Measurements from ENCODE around the gene ELN.
"Not testable (repeated sequence)": the region's sequence is repeated elsewhere in the genome, so short reads cannot be mapped to it uniquely, and the experiment has no call there.

ELN gene

DNA sequence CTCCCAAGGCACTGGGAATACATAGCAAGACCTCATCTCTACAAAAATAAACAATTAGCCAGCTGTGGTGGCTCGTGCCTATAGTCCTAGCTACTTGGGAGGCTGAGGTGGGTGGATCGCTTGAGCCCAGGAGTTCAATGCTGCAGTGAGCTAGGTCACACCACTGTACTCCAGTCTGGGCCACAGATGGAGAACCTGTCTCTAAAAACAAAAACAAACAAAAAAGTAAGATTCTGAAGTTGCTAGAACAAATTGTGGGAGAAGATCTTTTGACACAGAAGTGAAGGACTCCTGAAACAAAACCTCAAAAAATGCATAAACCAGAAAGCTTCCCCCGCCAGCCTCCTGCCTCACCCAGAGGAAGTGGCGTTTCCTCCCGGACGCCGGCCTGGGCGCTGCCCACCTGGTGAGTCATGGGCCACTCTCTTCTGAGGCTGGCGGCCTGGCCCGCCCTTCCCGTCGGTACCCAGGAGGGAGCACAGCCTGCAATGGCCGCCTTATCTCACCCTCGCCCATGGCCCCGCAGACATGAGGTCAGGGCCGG lies 25.4 kb upstream of the ELN start:
- peak in 1 of 2 donors; percentile 52 for DNase-seq

DNA sequence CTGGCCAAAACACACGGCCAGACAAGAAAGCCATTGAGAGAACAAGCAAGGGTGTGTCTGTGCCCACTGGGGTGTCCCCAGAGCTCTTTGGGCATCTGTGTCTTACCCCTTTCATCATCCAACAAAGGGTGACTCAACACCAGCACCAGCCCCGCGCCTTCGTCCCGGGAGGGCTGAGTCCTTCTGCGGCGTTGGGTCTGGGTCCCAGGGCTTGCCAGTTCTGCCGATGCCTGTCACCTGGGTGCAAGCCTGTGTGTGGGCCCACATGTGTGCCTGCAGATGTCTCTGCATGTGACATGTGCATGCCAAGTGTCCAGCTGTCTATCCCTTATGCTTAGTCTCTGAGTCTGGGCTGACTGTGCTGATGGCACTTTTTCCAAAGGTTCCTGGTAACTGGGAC lies 24.4 kb upstream of the ELN start:
- DNase-seq: no peak

DNA sequence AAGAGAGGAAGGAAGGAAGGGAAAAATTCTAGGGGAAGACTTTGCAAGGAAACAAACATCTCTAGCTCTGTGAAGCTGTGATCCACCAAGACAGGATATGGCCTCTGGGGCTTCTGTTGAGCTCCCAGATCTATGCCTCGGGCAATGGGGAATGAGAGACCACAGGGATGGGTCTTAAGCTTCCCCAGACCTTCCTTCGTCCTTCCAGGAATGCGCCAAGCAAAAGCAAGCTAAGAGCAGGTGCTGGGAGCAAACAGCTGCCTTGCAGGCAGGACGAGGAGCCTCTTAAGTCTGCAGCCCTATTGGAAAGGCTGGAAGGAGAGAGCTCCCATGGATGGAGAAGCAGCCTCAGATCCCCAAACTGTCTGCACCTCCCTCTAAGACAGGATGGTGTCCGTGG lies 21.9 kb upstream of the ELN start:
- no peak for DNase-seq

DNA sequence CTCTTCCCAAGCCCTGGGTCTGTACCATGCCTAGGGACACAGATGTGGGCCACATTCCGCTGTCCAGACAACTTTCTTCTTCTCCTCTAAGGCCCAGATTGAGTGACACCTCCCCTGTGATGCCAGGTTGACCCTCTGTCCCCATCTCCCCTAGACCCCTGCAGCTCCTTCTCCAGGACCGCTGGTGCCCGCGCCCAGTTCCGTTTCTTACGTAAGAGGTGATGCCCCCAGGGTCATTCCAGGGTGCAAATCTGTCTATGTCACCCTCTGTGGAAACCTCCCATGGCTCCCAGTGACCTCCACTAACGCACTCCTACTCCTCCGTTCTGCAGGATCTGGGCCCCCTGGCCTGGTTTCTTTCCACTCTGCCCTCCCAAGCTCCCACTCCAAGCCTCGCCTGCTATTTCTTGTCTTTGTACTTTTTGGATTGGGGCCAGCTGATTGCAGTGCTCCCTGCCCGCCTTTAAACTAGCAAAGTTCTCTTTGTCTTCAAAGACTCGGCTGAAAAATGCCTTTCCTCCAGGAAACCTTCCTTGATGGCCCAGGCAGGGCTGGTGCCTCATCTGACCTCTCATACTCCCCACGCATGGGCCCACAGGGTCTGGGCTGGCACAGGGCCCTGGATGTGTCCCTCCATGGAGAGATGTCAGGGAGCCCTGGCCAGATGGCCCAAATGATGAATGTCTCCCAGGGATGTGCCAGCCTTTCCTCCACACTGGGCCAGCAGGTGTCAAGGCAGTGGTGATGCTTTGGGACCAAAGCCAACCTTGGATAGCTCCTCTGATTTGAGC lies 21.3 kb upstream of the ELN start:
- no peak for DNase-seq

DNA sequence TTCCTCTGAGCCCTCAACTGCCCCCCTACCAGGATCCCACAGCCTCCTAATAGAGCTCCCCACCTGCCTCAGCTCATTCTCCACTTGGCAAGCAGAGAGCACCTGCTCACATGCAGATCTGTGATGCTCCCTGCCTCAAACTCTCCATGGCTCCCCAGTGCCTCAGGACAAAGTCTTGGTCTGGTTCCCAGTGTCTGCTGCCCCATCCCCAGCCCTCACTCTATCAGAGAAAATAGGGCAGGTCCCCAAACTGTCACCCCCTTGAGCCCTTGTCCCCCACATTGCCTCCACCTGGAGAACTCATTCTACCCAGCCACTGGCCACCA lies 20.8 kb upstream of the ELN start:
- DNase-seq: no peak

DNA sequence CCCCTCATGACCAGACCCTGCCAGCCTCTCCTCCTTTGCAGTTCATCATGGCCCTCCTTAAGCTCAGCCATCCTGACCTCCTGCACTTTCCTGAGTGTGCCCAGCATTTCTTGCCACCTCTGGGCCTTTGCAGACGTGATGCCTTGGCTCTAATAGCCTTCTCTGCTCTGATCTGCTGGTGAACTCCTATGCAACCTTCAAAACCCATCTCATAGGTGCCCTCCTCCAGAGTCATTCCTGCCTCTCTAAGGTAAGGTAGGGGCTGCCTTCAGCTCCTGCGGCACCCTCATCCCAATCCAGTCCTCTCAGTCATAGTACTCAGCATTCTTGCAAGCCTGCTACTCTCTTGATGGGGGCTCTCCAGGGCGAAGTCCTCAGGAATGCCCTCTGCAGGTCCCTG lies 19.3 kb upstream of the ELN start:
- DNase-seq: no peak

DNA sequence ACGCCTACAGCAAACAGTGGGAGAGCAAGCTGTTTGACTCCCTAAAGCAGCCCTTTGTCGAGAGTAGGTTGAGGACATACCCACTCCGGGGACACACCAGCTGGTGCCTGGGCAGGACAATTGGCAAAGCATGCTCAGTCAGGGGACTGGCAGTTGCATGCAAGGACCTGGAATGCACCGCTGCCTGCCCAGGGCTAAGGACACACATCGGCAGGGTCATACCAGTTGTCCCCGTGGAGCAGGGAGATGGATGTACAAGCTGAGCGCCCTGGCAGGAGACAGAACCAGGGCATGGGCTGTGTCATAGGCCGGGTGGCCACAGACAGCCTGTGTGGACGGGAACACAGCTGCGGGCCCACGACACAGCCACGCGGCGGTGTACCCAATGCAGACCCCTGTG lies 18.3 kb upstream of the ELN start:
- no peak for DNase-seq

DNA sequence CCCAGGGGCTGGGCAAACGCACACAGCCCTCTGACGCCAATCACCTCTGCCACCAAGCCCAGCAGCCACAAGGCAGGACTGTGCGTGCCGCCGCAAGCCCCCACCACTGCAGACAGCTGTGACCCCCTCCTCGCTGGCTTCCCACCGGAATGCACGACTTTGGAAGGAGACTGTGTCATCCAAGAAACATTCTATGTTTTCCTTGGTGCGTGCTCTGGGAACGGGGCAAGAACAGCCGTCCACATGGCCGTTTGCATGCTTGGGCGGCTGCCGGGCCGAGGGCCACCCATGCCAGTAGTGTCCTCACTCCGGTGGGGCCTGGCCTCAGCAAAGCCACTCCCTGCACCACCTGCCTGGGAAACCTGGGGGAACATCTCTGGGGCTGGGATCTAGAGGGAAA lies 17.6 kb upstream of the ELN start:
- DNase-seq: no peak

DNA sequence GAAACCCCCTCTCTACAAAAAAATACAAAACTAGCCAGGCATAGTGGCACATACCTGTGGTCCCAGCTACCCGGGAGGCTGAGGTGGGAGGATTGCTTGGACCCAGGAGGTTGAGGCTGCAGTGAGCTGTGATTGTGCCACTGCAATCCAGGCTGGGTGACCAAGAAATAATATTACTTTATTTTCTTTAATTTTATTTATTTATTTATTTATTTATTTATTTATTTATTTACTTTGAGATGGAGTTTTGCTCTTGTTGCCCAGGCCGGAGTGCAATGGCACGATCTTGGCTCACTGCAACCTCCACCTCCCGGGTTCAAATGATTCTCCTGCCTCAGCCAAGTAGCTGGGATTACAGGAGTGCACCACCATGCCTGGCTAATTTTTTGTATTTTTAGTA lies 16.6 kb upstream of the ELN start:
- not testable (repeated sequence) for DNase-seq

DNA sequence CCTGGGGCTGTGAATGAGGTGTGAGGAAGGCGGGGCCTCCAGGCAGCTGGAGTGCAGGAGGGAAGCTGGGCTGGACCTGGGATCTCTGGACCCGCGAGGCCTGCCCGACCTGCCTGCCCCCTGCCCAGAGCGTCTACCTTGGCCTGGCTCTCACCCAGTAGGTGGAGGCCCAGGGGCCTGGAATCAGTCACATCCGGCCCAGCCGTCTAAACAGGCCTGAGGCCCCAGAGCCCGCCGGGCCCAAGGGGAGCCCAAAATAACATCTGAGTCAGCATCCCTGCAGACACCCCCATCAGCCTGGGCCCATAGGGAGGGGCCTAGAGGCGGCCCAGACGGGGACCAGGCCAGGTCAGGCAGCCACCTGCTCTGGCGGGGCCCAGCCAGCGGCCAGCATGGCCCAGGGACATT lies 15.1 kb upstream of the ELN start:
- no peak for DNase-seq

DNA sequence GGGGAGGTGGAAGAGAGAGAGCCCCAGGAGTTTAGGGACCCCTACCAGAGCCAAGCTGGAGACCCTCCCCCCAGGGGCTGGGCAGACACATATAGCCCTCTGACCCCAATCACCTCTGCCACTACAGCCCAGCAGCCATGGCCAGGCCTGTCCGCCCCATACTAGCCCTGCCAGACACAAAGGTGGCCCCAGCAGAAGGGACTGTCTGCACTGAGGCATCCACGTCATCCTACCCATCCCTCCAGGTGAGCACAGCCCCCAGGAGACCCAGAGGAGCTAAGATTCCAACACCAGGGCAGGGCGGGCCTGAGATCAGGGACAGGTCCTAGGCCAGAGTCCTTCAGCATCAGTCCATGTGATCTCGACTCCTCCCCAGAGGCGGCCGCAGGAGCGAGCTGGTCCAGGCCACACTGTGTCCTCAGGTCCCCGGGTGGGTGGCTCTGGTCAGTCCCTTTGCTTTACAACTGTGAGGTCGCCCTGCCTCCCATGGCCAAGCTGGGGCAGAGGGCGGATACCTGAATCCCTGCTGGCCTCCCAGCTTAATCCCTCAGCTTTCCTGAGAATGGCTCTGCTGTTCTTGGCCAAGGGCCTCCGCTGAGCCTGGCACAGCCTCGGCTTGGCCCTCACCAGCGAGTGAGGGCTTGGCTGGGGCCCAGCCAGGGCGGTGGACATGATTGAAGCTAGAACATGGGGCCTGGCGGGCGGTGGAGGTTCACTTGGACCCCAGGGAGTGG lies 14.3 kb upstream of the ELN start:
- DNase-seq: no peak

DNA sequence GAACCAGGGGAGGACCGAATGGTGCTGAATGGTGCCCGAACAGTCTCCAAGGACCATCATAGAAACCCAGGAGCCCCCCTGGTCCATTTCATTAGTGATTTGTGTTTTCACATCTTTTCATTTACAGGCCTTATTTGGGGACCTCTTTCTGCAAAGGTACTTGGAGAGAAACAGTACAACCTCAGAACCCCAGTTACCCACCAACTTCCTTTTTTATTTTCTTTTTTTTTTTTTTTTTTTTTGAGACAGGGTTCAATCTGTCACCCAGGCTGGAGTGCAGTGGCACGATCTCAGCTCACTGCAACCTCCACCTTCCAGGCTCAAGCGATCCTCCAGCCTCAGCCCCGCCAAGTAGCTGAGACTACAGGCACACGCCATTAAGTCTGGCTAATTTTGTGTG lies 13.0 kb upstream of the ELN start:
- no peak for DNase-seq

DNA sequence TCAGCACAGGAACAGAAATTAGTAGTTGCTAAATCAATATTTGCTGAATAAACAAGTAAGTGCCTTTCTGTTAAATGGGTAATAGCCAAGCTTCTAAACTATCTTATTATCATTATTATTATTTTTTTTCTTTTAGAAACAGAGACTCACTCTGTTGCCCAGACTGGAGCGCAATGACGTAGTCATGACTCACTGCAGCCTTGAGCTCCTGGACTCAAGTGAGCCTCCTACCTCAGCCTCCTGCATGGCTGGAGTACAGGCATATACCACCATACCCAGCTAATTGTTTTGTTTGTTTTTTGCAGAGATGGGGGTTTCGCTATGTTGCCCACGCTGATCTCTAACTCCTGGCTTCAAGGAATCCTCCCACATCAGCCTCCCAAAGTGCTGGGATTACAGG lies 12.3 kb upstream of the ELN start:
- no peak for DNase-seq

DNA sequence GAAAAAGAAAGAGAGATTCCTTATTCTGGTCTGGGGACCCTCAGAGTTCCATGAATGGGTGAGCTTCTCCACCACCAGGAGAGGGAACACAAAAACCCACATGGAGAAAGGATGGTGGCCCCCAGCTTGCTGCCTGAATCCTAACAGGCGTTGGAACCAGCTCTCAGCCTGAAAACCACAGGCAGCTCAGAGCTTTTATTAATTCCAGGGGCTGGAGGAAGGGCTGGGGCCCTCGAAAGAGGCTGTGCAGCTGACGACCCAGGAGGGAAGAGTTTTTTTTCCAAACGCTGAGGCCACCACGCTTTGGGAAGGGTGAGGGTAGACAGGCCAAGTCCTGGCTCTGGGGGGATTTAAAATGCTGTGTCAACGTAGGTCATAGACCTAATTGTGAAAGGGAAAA lies 10.8 kb upstream of the ELN start:
- DNase-seq: no peak

DNA sequence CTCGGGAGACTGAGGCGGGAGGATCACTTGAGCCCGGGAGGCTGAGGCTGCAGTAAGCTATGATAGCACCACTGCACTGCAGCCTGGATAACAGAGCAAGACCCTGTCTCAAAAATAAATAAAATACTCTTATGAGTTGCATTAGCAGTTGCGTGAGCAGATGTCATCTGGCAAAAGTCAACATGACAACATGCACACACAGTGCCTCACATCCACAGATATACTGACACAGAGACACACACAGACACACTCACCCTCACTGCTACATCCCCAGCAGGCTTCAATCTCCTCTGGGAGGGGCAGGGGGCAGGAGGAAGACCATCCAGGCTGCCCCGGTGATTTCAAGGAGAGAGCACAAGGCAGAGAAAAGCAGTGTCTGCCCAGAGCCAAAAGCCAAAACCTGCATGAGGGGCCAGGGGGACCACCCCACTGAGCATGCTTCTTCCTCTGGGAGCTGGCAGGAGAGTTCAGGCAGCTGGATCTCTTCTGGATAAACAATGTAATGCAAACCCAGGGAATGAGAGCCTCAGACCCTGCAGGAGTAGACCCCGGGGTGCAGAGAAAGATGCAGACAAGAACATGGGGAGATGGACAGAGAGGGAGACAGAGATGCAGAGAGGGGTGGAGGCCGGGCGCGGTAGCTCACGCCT lies 9.6 kb upstream of the ELN start:
- no peak for DNase-seq

DNA sequence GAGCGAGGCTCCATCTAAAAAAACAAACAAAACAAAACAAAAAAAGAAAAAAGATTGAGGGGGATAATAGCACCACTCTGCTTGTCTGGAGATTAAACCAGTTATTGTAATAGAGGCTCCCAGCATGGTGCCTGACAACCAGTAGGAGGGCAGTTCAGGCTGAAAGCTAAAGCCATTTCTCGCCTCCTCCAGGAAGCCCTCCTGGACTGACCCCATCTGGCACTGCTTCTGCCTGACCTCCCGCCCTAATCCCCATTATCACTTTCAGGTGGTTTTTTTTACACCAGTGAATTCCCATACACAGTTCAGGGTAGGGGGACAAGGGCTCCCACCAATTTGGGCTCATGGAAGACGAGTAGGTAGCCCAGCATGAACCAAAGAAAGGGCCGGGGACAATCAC lies 8.8 kb upstream of the ELN start:
- DNase-seq: no peak

DNA sequence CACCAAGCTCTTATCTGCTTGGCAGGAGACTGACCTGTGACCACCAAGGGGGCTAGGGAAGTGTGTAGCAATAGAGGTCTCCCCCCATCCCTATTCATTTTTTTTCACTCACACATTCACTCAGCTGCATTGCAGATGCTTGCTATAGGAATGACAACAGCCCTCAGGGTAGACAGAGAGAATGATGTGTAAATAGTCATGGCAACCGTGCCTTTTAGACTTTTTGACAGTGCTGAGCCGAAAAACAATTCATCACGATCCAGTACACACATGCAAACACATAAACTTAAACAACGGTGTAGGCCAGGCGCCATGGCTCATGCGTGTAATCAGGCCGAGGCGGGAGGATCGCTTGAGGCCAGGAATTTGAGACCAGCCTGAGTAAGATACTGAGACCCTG lies 7.6 kb upstream of the ELN start:
- DNase-seq: no peak

DNA sequence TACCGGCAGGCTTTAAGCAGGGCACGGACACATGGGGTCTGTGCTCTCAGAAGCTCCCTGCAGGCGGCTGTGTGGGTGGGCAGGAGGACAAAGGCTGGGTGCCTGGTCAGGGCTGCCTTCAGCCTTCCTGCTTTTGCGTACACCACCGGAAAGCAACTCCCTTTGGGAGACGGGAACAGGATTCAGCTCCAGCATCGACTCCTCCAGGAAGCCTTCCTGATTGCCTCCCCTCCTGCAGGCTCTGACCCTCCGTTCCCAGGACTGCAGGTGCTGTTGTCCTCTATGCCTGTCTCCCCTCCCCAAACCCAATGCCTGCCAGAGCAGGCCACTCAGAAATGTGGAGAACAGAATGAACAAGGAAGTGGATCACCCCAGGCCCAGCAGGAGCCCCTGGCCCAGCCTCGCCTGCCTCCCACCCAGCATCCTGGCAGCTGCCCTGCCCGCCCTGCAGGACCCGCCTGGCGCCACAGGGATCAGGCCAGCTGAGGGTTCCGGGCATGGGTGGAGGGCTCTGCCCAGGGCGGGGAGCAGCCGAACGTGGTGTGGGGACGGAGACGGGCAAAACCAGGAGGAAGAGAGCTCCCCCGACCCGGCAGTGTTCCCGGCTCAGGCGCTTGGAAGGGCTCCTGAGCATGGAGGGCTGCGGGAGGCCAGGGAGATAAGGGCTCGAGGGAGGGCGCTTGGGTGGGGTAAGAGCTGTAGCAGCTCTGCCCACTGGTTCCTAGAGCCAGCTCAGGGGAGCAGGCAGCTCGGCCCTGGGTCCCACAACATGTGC lies 6.2 kb upstream of the ELN start:
- no peak for DNase-seq

DNA sequence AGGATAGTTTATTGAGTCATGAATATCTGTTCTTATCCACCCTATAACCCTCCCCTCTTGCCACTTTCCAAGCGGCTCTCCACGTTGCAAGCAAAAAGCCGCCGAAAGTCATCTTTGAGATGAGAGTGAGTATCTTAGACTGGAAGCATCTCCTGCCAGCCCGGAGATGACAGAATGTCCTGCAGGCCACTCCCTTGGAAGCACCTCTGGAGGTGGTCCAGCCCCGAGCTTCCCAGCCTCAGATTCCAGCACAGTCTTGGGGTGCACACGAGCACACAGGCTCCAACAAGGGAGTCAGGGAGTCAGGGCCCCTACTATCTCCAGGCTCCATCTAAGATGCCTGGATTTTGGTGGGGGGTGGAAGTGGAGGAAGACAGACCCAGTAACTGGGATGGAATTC lies 5.5 kb upstream of the ELN start:
- DNase-seq: no peak

DNA sequence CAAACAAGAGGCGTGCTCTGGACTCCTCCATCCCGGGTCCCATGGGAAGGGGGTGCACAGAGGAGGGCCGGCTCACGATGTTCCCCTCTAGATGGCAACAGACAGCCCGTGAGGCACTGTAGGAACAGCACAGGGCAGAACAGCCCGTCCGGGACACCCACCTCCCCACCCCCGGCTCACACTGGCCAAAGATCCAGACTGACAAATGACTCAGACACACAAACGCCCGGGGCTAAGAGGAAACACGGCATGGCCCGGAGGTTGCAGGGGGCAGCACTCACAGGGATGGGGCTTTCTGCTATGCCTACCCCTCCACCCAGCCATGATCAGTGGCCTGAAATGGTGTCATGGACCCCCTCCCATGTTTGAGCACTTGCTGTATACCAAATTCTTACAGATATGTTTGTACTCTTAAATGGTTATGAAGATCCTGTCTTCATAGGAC lies 4.9 kb upstream of the ELN start:
- no peak for DNase-seq

DNA sequence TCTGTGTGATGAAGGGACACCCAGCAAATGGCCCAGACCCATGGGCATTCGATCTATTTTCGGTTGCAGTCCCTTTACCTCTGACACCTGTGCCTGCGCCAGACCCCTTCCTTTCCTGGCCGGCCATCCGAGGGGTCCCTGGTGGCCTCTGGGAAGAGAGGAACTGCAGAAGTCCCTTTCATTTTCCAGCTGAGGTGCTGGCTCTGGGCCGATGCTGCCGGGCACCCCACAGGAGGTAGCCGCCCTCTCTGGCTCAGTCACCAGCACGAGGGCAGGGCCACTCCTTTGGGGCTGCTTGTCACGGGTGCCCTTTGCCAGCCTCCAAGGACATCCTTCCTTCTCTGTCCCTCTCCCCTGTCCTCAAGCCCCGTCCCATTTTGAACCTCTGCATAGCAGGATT lies 4.2 kb upstream of the ELN start:
- no peak for DNase-seq

DNA sequence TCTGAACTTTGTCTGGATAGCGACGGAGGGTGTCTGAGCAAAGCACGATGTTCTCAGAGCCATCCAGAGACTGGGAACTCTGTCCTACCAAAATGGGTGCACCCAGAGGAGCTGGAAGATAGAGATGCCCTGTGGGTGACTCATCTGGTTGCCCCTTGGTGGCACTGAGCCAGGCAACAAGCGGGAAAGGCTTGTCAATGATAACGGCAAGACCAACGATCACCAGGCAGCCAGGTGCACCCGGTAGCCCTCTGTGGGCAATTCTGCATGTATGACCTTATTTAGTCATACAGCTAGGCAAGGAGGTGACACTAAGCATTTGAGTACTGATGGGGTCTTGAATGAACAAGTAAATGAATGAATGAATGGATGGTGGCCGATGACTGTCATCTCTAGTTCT lies 2.8 kb upstream of the ELN start:
- no peak for DNase-seq

DNA sequence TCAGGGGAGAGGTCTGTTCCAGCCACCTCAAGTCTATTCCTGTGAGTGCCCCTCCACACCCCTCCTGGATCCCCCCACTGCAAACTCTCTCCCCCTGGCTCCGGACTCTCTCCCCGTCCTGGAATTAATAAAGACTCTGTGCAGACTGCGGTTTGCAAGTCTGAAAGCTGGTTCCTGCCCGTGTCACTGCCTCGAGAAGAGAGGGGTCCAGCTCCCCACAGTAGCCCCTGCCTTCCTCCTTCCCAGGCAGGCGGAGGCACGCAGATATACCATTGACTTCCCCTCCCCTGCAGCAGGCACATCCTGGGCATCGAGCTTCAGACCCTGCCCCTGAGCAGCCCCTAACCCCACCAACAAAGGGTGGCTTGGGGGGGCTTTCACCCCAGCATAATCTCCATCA lies 2.2 kb upstream of the ELN start:
- no peak for DNase-seq
